Esophagus muscularis mucosa (tissue), 4 donors: Measurements from ENCODE around the gene ANKRD40CL.

Experiments
- EP300 ChIP-seq: sonication (generic); formaldehyde crosslinking; IDR thresholded peaks from one replicate; pipeline ENCODE4 v1.6.1; 2017; ENCODE audit warnings: antibody characterized with exemption
- POLR2AphosphoS5 ChIP-seq, 2 donors: sonication (generic); formaldehyde crosslinking; IDR thresholded peaks; one replicate each; pipeline ENCODE4 v1.6.1; 2017; ENCODE audit warnings: antibody characterized with exemption in 2 of 2
- TF ChIP-seq, protein P1 (sequence below), 3 experiments: fragments of 200-600 bp in 2 of 3; fragments of 450-650 bp in 1 of 3; sonication (generic) in 2 of 3; IDR thresholded peaks; one replicate each; pipeline ENCODE4 v1.5.1; 2017 to 2019; ENCODE audit warnings: antibody characterized with exemption in 3 of 3, mild to moderate bottlenecking in 2 of 3, moderate library complexity in 1 of 3

- TF ChIP-seq, protein P1, sequence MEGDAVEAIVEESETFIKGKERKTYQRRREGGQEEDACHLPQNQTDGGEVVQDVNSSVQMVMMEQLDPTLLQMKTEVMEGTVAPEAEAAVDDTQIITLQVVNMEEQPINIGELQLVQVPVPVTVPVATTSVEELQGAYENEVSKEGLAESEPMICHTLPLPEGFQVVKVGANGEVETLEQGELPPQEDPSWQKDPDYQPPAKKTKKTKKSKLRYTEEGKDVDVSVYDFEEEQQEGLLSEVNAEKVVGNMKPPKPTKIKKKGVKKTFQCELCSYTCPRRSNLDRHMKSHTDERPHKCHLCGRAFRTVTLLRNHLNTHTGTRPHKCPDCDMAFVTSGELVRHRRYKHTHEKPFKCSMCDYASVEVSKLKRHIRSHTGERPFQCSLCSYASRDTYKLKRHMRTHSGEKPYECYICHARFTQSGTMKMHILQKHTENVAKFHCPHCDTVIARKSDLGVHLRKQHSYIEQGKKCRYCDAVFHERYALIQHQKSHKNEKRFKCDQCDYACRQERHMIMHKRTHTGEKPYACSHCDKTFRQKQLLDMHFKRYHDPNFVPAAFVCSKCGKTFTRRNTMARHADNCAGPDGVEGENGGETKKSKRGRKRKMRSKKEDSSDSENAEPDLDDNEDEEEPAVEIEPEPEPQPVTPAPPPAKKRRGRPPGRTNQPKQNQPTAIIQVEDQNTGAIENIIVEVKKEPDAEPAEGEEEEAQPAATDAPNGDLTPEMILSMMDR (IDR thresholded peaks at IDR 0.05): no peak
- TF ChIP-seq POLR2AphosphoS5 (IDR thresholded peaks at IDR 0.05): no peak
- TF ChIP-seq EP300: no peak
Measured at GRCh38 chr17:50712641-50713040, 54.7 kb downstream of the ANKRD40CL start.
